PFSK-1 (cell line): Measurements from ENCODE around the gene ARAP1.

Source experiments
- FOXP2 ChIP-seq: optimal IDR thresholded peaks from 2 replicates; pipeline ENCODE3; 2011; ENCODE audit warnings: borderline replicate concordance, control low read depth, inconsistent platforms; ENCODE audit not compliant: insufficient read depth; ENCODE audit errors: extremely low read length, extremely low read depth
- POLR2AphosphoS5 ChIP-seq: IDR thresholded peaks from 2 replicates; pipeline ENCODE4 v1.6.1; 2012; ENCODE audit warnings: low read depth, mild to moderate bottlenecking, control low read depth, low read length, moderate library complexity
- SIN3A ChIP-seq: IDR thresholded peaks from 2 replicates; pipeline ENCODE4 v1.6.1; 2012; ENCODE audit warnings: mild to moderate bottlenecking, low read length, moderate library complexity, borderline replicate concordance; ENCODE audit not compliant: insufficient read depth
- TAF1 ChIP-seq: IDR thresholded peaks from 2 replicates; pipeline ENCODE4 v1.6.1; 2012; ENCODE audit warnings: low read length, control low read depth, borderline replicate concordance; ENCODE audit not compliant: insufficient read depth
- TF ChIP-seq, protein P1 (sequence below), 2 experiments: IDR thresholded peaks; 2 replicates each; pipeline versions ENCODE4 v1.6.1 to v1.8.0; 2011 to 2012; ENCODE audit warnings: low read depth in 2 of 2, low read length in 2 of 2, control low read depth in 1 of 2, inconsistent platforms in 1 of 2, mild to moderate bottlenecking in 1 of 2, moderate library complexity in 1 of 2; ENCODE audit not compliant: insufficient read depth in 1 of 2

- TF ChIP-seq, protein P1, sequence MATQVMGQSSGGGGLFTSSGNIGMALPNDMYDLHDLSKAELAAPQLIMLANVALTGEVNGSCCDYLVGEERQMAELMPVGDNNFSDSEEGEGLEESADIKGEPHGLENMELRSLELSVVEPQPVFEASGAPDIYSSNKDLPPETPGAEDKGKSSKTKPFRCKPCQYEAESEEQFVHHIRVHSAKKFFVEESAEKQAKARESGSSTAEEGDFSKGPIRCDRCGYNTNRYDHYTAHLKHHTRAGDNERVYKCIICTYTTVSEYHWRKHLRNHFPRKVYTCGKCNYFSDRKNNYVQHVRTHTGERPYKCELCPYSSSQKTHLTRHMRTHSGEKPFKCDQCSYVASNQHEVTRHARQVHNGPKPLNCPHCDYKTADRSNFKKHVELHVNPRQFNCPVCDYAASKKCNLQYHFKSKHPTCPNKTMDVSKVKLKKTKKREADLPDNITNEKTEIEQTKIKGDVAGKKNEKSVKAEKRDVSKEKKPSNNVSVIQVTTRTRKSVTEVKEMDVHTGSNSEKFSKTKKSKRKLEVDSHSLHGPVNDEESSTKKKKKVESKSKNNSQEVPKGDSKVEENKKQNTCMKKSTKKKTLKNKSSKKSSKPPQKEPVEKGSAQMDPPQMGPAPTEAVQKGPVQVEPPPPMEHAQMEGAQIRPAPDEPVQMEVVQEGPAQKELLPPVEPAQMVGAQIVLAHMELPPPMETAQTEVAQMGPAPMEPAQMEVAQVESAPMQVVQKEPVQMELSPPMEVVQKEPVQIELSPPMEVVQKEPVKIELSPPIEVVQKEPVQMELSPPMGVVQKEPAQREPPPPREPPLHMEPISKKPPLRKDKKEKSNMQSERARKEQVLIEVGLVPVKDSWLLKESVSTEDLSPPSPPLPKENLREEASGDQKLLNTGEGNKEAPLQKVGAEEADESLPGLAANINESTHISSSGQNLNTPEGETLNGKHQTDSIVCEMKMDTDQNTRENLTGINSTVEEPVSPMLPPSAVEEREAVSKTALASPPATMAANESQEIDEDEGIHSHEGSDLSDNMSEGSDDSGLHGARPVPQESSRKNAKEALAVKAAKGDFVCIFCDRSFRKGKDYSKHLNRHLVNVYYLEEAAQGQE (IDR thresholded peaks at IDR 0.05; ENCODE audit: insufficient read depth in 1 of 2, low read depth in 2 of 2, low read length in 2 of 2) = no peak
- TF ChIP-seq TAF1 = no peak
- TF ChIP-seq POLR2AphosphoS5 = no peak
- TF ChIP-seq SIN3A = no peak
- TF ChIP-seq FOXP2 = no peak
Measured at GRCh38 chr11:72665911-72666472, 86.2 kb downstream of the ARAP1 start.
